ENCODE data around the gene NPAS3. TPM values are rescaled to one million over a fixed set of nuclear protein-coding genes. Genes with fewer than 3 reads are reported as not detected.

Gene NPAS3
- polyA plus RNA-seq, 3 donors: 8.6 to 10.2 (median 10.2) TPM

DNA sequence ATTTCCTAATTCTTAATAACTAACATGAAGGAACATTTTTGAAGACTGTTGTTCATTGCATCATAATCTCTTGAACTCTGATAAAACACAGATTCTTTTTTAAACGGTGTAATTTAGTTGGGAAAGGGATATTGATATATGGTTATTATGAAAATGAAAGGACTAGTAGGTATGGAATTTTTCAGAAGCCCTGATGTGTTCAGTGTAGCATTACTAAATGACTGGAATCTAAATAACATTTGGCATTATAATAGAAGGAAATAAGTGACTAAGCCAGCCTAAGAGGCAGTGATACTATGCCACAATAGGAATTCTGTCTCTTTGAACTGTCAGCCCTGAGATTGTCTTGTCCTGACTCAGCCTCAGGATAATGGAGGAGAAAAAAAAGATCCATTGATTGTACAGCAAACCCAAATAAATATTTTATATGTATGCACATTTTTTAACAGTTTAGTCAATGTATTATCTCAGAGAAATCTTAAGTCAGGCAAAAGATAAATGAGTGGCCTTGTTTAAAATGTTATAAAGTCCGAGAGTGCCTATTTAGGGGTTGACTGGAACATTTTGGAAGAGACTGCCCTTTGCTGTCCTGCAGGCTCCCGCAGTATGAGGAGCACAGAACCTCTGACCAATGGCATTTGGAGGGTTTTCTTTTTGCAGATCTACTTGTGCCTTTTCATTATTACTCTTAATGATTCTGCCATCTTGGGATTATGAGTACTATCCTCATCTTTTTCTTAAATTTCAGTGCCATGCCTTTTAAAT lies 741.0 kb downstream of the NPAS3 start:
- DNase-seq (ENCODE audit: low read depth in 3 of 3, low spot score in 2 of 3): no peak

DNA sequence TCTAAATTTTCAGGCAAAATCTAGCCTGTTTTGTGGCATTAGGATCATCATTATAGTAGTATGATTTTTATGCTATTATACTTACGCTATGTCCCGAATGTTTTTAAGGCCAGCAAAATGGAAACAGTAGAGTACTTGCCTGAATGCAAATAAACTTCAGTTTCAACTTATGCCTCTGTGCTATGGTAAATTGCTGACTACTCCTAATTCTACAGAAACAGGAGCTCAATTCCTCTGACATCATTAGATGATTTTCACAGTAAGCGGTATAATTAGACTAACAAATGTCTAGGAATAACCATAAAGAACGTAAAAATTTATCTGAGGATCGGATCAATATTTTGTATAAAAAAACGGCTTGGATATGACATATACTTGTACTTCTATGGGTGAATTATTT lies 742.2 kb downstream of the NPAS3 start:
- DNase-seq (ENCODE audit: low read depth in 3 of 3, low spot score in 2 of 3): no peak

DNA sequence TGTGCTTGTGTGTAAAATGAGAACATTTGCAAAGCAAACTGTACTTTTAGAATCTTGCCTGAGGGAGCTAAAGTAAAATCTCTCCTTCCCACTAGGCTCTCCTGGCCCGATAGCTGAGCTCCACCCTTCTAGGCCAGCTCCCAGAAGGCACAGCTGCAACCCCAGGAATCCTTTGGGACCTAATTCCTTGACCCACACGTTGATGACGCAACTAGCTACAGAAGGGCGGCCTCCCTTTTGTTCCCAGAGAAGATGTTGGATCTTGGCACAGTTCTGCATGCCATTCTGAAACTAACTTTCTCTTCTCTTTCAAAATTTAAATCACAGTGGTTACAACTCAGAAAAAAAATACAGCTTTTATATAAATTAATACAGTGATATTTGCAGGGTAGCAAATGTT lies 744.1 kb downstream of the NPAS3 start:
- no peak for DNase-seq (ENCODE audit: low read depth in 3 of 3, low spot score in 2 of 3)

DNA sequence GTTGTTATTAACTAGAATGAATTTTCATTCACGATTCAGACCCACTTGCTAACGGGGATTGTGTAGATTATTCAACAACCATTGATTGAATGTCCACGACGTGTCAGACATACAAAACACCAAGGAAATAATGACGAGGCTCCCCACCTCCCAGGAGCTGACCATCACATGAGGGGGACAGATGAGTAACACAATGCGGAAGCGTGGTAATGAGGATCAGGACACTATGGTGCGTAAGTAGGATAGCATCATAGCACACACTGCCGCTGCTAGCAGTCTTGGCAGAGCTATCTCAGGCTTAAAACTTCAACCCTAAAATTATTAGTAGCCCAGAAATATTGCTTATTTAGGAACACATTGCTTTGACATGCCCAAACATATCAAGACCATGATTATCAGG lies 746.3 kb downstream of the NPAS3 start:
- DNase-seq (ENCODE audit: low read depth in 3 of 3, low spot score in 2 of 3): no peak

DNA sequence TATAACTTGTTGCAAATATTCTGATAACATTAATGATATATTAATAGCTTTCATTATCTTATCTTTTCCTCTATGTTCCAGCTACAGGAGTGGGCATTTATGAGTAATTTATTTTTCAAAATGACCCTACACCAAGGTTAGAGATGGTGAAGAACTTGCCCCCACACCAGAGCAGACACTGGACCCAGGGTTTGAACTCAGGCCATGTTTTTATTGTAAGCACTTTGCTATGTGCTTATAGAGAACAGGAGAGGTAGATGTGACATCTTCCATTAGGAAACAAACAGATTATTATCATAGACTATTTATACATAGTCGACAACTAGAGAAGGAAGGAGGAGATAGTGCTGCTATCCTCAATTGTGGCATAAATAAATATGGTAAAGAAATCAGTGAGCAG lies 747.0 kb downstream of the NPAS3 start:
- DNase-seq (ENCODE audit: low read depth in 3 of 3, low spot score in 2 of 3): no peak

DNA sequence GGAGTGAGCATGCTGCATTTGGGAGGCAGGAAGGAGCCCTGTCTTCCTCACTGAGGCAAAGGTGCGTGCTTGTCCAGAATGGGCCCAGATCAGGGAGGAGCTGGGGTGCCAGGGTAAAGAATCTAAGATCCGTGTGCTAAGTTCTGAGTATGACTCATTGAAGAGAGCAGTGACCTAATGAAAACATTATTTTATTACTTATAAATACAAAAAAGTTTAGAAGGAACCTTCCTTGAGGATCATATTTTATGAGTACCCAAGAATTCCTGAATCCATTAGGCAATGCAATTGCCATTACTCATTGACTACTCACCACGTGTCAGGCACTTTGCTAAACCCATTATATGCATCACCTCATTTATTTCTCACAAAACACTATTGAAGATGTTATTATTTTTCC lies 747.5 kb downstream of the NPAS3 start:
- no peak for DNase-seq (ENCODE audit: low read depth in 3 of 3, low spot score in 2 of 3)

DNA sequence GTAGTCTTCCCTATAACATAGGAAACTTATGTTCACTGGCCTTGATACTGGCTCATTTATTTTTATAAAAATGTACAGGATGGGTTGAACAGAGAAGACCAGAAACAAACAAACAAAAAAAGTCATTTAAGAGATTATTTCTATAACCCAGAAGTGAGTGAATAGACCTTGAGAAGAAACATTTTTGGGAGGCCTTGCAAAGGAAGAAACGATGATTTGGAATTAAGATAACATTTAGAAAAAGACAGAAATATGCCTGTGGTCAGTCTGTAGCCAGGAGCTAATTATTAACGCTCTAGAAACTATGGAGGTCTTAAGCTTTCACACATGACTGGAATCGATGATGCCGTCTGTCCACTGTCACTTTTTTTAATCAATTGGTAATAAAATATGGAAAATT lies 748.2 kb downstream of the NPAS3 start:
- no peak for DNase-seq (ENCODE audit: low read depth in 3 of 3, low spot score in 2 of 3)

DNA sequence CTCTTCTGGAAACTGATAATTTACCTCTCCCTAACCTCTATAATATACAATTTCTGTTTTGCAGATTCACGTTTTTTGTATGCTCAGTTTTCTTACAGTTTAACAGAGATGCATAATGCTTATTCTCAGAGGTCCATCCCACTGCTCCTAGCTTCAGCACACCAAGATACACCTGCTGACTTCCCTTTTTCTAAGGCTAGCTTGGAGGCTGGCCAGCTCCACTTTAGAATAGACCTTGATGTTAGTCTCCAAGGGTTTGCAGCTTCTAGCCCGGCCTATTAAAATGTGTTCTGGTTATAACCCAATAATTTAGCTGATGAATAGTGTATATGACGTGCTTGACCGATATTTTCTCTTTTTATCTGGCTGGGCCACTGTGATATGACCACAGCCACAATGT lies 751.0 kb downstream of the NPAS3 start:
- no peak for DNase-seq (ENCODE audit: low read depth in 3 of 3, low spot score in 2 of 3)

DNA sequence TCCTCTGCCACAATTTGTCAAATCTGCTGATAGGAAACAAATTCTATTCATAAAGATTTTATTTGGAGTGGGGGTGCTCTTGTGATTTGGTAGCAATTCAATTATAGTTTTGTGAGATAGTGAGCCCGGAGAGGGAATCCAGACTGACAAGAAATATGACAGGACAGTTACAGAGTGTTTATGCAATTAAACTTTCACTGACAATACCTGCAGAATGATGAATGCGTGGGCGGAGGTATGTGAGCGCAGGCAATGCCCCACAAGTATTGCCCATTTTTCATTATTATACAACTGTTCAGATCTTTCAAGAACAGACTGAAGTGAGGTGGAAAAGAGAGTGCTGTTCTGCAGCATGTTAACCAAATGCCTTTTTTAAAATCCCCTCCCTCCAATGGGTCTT lies 753.2 kb downstream of the NPAS3 start:
- DNase-seq (ENCODE audit: low read depth in 3 of 3, low spot score in 2 of 3): no peak

DNA sequence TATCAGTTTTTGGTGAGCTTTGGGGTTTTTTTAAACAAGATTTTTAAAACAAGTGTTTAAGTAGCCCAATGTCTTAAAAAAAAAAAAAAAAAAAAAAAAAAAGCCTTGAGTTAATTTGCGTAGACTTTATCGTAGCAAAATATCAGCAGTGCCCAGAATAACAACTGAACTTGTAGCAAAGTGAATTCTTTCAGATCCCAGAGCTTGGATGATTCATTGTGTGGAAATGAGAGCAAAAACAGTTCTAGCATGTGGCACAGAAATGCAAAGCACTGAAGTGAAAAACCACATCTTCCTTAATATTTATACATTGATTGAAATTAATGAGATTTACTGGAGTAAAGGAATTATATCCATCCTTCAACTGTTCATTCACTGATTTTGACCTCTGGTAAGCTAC lies 754.1 kb downstream of the NPAS3 start:
- no peak for DNase-seq (ENCODE audit: low read depth in 3 of 3, low spot score in 2 of 3)

DNA sequence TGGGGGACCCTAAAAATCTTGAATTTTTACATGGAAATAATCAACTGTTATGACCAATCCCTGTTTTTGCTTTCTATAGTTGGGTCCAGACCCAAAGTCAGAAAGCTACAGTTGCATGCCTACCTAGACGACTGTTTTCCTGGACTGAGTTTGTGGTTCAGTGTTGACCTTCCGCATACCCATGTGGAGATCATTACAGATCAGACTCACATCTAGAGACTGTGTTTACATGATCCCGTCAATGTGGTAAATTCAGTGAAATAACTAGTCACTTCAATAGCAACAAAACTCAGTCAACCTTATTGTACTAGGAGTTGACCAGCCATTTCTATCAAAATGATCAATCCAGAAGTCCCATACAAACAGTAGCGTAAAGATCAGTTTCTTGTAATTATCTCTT lies 754.6 kb downstream of the NPAS3 start:
- DNase-seq (ENCODE audit: low read depth in 3 of 3, low spot score in 2 of 3): no peak

DNA sequence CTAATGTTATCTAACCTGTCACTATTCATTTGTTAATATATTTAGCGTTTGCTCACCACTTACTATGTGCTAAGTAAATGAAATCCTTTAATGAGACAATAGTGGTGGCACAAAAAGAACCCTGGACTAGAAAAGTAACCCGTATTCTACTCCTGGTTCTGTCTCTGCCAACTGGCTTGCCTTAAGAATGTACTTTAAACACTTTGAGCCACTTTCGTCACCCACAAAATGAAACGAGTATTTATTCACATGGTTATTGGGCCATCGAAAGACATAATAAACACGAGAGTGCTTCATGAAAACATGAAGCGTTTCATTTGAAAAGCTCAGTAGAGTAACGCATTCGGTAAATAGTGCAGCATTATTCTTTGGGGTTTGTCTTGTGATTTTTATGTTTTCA lies 757.5 kb downstream of the NPAS3 start:
- no peak for DNase-seq (ENCODE audit: low read depth in 3 of 3, low spot score in 2 of 3)

DNA sequence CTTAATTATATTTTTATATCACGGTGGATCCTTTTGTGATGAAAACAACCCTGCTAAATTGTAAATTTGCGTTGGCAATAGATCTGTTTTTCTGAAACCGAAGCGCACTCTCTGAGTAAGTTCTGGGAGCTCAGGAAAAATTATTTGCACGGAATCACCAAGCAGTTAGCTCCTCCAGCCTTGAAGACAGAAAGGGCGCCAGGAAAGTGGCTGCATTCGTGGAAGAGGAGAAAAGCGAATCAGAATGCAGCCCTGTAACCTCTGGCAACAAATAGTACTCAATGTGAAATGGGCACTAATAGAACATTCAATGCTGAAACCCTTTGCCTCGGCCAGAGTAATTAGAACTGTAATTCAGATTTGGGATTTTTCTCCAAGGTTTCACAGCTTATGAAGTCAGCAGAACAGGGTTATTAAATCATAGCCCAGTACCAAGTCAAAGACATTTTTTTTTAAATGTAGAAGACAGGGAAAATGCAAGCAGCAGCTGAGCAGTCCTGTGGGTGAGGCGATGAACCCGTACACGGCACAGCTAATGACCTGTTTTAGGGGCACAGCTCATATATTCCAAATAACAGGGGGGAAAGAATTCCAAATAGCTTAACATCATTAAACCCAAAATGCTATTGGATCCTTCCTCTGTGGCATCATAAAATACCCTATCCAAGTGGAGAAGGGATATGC lies 760.8 kb downstream of the NPAS3 start:
- no peak for DNase-seq (ENCODE audit: low read depth in 3 of 3, low spot score in 2 of 3)

DNA sequence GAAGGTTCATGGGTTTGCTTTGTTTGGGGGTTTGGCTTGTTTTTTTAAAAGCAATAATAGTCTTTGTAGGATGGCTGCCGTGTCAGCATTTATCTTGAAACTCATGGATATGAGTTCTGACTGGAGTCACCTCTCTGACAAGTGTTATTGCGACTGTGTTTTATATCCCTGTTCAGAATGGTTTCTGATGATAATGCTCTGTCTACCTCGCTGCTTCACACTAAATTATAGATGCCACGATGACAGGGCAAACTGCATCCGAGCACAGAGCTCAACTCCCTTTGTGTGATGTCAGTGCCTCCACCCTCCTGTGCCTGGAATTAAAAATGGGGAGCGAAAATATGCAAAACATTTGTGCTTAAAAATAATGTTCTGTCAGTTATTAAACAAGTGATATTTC lies 761.4 kb downstream of the NPAS3 start:
- no peak for DNase-seq (ENCODE audit: low read depth in 3 of 3, low spot score in 2 of 3)

DNA sequence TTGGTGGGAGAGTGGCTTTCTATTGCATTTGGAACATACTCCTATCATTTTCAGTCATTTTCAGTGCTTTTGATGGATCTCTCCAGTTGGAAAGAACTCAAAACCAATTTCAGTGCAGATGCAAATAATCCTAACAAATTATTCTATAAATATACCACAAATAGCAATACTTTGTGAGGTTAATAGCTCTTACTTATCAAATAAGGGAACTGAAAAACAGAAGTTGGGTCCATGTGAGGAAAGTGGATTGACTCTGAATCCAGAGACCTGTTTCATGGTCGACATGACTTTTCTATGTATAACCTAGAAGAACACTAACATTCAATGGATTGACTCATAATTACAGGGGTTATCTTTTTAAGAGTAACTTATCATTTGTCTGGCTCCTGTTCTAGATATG lies 763.6 kb downstream of the NPAS3 start:
- no peak for DNase-seq (ENCODE audit: low read depth in 3 of 3, low spot score in 2 of 3)

DNA sequence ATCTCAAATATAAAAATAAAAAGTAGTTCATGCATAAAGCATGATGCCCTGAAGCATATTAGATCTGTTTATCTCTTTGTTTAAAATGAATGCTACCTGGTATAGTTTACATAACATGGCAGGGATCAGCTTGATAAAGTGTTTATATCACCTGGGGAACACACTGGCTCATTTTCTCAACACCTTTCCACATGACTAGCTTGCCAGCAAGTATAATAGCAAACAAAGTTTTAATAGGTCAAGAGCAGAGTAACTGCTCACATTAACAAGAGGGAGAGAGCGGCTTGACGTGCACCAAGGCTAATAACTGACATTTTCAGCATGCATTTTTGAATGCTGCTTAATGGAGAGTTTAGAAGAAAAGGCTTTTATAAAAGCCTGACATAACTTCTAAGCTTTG lies 765.8 kb downstream of the NPAS3 start:
- DNase-seq (ENCODE audit: low read depth in 3 of 3, low spot score in 2 of 3): no peak

DNA sequence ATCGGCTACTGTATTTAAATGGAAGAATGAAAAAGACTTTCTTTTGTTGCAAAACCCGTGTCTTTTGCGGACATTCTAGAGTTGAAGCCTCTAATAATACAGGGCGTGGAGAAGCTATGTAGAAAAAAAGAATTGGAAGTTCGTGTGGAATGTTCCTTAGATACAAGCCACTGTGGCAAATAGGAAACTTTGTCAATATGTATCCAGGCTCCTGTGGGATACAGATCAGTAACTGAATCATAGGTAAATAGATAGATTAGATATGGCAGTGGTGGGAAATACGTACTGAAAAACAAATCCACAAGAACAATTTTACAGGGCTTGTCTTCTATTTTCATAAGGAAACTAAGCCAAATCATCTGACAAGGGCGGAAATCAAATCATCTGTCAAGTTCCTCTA lies 766.8 kb downstream of the NPAS3 start:
- DNase-seq (ENCODE audit: low read depth in 3 of 3, low spot score in 2 of 3): no peak

DNA sequence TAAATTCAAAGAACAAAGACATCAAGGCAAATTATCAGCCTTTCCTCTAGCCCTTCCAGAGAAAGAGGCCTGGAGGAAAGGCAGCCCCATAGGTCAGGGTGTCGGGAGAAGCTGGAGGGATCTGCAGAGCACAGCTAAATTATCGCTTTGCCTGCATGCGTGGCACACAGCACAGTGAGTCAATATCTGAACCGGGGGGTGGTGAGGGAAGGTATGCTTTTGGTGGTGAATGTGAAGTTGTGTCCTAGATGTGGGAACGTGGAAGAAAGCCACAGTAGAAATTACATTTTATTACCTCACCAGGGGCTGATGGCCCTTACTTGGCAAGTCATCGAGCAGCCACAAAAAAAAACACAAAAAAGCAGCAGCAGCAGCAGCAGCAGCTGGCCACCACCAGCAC lies 769.0 kb downstream of the NPAS3 start:
- no peak for DNase-seq (ENCODE audit: low read depth in 3 of 3, low spot score in 2 of 3)

DNA sequence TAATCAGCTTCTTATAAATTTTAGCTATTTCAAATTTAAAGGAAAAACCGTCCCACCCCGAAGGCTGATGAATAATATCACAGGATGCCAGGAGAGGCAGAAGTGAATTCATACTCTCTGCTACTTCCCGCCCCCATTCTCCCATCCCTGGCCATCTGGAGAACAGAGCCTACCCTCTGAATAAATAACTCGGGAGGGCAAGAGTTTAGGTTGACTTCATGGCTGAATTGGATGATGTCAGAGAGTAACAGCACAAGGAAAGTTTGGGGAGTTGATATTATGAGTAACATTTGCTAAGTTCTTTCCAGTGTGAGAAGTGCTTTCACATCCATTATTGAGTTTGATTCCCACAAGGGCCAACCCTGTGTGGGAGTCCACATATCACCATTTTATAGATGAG lies 770.6 kb downstream of the NPAS3 start:
- no peak for DNase-seq (ENCODE audit: low read depth in 3 of 3, low spot score in 2 of 3)

DNA sequence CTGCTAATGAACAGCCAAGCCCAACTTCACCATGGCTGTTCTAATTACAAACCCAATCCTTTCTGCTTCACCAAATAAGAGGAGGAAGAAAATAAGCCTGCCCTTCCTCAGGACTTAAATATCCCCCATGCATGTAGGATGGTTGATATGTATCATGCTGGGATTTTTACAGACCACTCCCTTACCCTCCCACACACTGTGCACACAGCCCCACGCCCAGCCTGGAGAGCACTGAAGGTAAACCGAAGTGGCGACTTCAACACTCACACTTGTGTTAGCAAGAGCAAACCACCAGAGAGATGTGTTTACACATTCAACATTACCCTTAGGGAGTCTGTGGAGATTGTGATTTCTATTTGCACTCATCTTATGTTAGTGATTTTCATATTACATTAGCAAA lies 771.0 kb downstream of the NPAS3 start:
- DNase-seq (ENCODE audit: low read depth in 3 of 3, low spot score in 2 of 3): no peak

DNA sequence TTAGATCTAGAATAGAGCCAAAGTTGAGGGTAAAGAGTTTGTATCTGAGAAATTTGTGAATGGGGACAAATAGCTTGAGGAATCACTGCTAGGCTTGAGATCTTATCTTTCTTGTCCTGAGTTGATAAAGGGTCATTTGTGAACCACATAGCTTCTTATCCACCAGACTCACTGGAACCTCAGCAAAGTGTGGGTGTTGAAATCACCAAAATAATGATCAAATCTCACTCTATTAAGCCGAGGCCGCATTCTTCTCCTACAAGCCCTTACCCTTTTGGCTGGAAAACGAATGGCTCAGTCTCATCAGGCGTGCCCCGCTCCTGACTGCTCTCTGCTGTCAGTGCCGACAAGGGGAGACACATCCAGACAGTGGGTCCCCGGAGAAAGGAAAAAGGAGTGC lies 771.6 kb downstream of the NPAS3 start:
- DNase-seq (ENCODE audit: low read depth in 3 of 3, low spot score in 2 of 3): no peak

DNA sequence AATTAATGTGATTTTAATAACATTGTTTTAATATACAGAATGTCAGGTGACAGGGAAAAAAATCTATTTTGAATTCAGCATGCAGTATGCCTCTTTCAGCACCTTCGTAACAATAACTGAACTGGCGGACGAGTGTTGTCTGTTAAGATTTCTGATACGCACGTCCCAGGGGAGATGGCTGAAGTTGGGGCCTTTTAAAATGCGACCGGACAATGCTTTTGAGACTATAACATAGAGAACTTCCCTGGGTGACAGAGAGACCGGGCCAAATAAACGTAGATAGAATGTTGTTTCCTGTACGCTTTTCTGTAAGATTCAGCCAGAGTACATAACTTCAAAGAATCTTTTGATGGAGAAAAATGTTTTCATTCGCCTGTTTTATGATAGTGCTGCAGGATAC lies 772.5 kb downstream of the NPAS3 start:
- DNase-seq (ENCODE audit: low read depth in 3 of 3, low spot score in 2 of 3): no peak

DNA sequence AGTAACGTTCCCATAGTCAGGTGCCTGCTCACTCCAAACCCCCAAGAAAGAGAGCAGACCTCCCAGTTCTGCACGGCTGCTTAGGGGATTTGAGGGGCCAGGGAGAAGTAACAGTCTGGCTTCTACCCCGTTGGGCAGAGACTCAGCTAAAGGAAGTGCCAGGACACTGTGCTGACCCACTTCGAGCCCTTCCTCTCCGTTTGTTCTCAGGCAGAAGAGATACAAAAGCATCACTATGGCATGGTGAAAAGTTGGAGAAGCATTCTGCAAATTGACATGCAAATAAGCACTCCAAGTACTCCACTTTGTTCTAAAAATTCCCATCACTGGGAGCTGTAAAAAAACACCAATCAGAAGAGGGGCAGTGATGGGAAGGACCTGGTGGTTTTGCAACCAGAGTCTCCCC lies 773.1 kb downstream of the NPAS3 start:
- no peak for DNase-seq (ENCODE audit: low read depth in 3 of 3, low spot score in 2 of 3)
